Activated naive CD4-positive, alpha-beta T cell treated with anti-CD3 and anti-CD28 coated beads, Interleukin-2, amount 10 ng/mL, durations not matched to agents 7 days and 5 days (primary cell): ENCODE data around the gene AEBP2.
"Not testable (repeated sequence)": the region's sequence is repeated elsewhere in the genome, so short reads cannot be mapped to it uniquely, and the experiment has no call there.

ENCODE experiments used
- CTCF ChIA-PET: fragments of 350-600 bp; sonication (Branson Sonifier 250); formaldehyde crosslinking; loops from one replicate; lab custom pipeline; 2021; ENCODE audit warnings: antibody characterized with exemption; lab: Charles Lee
- DNase-seq: peaks from one replicate; pipeline ENCODE4 v3.0.0-alpha.2; 2020
- H3K27ac Mint-ChIP-seq: one replicate; pipeline ENCODE4 v1.8.0; 2021; ENCODE audit warnings: mild to moderate bottlenecking, moderate library complexity, mixed read lengths
- H3K27me3 Mint-ChIP-seq: one replicate; pipeline ENCODE4 v1.8.0; 2021; ENCODE audit warnings: mild to moderate bottlenecking, mixed read lengths
- H3K36me3 Mint-ChIP-seq: one replicate; pipeline ENCODE4 v1.8.0; 2021; ENCODE audit warnings: mixed read lengths
- H3K4me1 Mint-ChIP-seq: one replicate; pipeline ENCODE4 v1.8.0; 2021; ENCODE audit warnings: mixed read lengths
- H3K4me3 Mint-ChIP-seq: one replicate; pipeline ENCODE4 v1.8.0; 2021; ENCODE audit warnings: mild to moderate bottlenecking, moderate library complexity, mixed read lengths
- H3K9me3 Mint-ChIP-seq: one replicate; pipeline ENCODE4 v1.8.0; 2021; ENCODE audit warnings: mixed read lengths

Gene AEBP2

DNA sequence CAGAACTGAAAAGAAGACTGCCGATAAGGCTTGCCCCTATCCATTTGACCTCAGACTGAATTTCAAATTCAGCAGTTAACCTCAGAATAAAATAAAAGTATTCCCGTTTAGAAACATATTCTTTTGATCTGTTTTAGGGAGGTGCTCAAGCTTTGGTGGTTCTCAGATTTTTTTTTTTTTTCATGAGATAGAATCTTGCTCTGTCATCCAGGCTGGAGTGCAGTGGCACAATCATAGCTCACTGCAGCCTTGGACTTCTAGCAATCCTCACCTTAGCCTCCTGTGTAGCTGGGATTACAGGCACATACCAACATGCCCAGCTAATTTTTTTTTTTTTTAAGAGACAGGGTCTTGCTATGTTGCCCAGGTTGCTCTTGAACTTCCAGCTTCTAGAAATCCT, 15.5 kb downstream of the AEBP2 start:
- Mint-ChIP-seq H3K4me3 (no peak overlapping the region), H3K9me3 (no peaks in the 10 kb centered on the region), H3K4me1 (peaks cover 9% of the 10 kb centered on the region), H3K36me3 (peaks cover 28% of the 10 kb centered on the region), H3K27me3 (no peaks in the 10 kb centered on the region), H3K27ac (no peak overlapping the region)
- CTCF ChIA-PET: no interaction called here
- no peak for DNase-seq

DNA sequence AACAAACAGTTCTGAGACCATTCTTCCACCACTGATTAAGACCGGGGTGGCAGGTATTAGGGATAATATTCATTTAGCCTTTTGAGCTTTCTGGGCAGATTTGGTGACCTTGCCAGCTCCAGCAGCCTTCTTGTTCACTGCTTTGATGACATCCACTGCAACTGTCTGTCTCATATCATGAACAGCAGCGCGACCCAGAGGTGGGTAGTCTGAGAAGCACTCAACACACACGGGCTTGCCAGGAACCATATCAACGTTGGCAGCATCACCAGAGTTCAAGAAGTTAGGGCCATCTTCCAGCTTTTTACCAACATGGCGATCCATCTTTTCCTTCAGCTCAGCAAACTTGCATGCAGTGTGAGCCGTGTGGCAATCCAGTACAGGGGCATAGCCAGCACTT, 16.9 kb downstream of the AEBP2 start:
- CTCF ChIA-PET: no interaction called here
- DNase-seq: no peak
- Mint-ChIP-seq H3K27me3 (no peaks in the 10 kb centered on the region), H3K27ac (no peak overlapping the region), H3K4me3 (no peak overlapping the region), H3K9me3 (no peaks in the 10 kb centered on the region), H3K4me1 (peaks cover 6% of the 10 kb centered on the region), H3K36me3 (peaks cover 27% of the 10 kb centered on the region)

DNA sequence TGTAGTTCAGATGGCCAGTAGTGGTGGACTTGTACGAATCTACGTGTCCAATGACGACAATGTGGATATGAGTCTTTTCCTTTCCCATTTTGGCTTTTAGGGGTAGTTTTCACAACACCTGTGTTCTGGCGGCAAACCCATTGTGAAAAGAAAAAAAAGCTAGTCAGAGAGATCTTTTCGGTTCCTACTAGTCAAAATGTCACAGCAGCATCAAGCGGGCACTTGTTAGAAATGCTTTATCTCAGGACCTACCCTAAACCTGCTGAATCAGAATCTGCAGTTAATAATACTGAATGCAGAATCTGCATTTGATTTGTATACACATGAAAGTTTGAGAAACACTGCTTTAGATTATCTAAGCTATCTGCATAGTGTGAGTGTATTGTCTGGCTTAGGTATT, 18.3 kb downstream of the AEBP2 start:
- no peak overlapping the region for H3K27ac Mint-ChIP-seq
- CTCF ChIA-PET: no interaction called here
- H3K4me3 Mint-ChIP-seq: no peak overlapping the region
- H3K36me3 Mint-ChIP-seq: peaks cover 22% of the 10 kb centered on the region
- peaks cover 11% of the 10 kb centered on the region for H3K4me1 Mint-ChIP-seq
- no peaks in the 10 kb centered on the region for H3K27me3 Mint-ChIP-seq
- no peaks in the 10 kb centered on the region for H3K9me3 Mint-ChIP-seq
- no peak for DNase-seq

DNA sequence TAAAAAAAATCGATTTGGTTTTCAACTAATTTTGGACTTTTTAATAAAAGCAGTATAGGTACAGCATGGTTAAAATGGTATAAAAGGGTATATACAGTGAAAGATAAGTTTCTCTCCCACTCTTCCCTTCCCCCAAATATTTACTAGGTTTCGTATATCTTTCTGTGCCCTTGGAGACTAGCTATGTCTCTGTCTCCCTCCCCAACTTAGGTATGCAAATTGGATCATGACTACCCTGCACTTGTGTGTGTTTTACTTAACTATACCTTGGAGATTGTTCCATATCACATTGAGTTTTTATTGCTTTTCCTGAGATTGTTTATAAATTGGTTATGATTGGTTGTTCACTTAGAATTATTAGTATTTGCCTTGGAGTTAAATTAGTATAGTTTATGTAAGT, 19.4 kb downstream of the AEBP2 start:
- H3K36me3 Mint-ChIP-seq: peaks cover 28% of the 10 kb centered on the region
- peaks cover 11% of the 10 kb centered on the region for H3K4me1 Mint-ChIP-seq

DNA sequence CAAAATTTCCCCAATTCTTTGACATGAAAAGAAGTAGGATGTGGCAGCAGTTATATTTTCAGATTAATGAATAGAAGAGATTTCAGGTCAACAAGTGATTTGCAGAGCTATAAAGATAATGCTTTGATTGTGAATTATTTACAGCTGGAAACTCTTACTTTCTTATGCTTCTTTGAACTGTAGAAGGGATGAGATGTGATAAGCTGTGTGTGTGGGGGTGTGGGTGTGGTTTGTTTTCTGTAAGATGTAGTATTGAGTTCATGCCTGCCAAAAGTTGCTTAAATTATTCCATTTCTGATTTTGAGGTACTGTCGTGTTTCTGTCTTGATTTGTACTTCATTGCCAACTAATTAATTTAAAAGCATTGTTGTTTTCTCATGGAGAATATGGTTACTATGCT, 22.7 kb downstream of the AEBP2 start:
- Mint-ChIP-seq H3K27me3 (no peaks in the 10 kb centered on the region), H3K9me3 (no peaks in the 10 kb centered on the region), H3K27ac (no peak overlapping the region), H3K4me1 (peaks cover 5% of the 10 kb centered on the region), H3K36me3 (peaks cover 36% of the 10 kb centered on the region), H3K4me3 (no peak overlapping the region)
- no peak for DNase-seq
- CTCF ChIA-PET: no interaction called here

More for the DNA sequence above, 19.4 kb downstream of the AEBP2 start:
- no peak for DNase-seq
- Mint-ChIP-seq H3K27me3 (no peaks in the 10 kb centered on the region), H3K9me3 (no peaks in the 10 kb centered on the region), H3K4me3 (no peak overlapping the region), H3K27ac (no peak overlapping the region)
- CTCF ChIA-PET: no interaction called here

DNA sequence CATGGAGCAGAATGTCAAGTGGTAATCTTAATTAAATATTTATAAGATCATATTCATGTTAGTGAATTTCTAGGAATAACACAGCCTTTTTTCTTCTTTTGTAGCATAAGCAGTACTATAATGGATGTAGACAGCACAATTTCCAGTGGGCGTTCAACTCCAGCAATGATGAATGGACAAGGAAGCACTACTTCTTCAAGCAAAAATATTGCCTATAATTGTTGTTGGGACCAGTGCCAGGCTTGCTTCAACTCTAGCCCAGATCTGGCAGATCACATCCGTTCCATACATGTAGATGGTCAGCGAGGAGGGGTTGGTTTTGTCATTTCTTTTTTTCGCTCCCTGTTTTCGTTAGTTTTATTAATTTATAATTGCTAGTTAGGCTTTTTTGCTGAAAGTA, 23.1 kb downstream of the AEBP2 start:
- H3K9me3 Mint-ChIP-seq: no peaks in the 10 kb centered on the region
- H3K4me3 Mint-ChIP-seq: no peak overlapping the region
- H3K27me3 Mint-ChIP-seq: no peaks in the 10 kb centered on the region
- no peak overlapping the region for H3K27ac Mint-ChIP-seq
- peaks cover 5% of the 10 kb centered on the region for H3K4me1 Mint-ChIP-seq
- H3K36me3 Mint-ChIP-seq: peaks cover 39% of the 10 kb centered on the region
- CTCF ChIA-PET: no interaction called here
- DNase-seq: no peak

DNA sequence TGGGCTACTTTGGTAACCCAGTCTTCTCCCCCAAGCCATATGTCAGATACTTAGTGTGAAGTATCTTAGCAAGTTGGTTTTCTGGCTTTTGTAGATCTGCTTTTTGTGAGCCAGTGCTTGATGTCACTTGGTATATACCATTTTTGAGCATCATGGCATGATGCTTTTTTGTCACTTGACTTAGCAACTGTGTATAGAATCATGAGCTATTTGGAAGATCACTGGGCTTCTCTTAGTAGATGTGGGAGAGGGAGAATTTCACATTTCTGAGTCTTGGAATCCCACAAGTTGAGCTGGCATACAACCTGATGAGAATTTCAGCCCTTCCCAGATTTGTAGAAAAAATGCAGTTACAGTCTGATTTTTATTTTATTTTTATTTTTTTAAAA, 24.9 kb downstream of the AEBP2 start:
- Mint-ChIP-seq H3K4me3 (no peak overlapping the region), H3K4me1 (peaks cover 5% of the 10 kb centered on the region), H3K36me3 (peaks cover 48% of the 10 kb centered on the region), H3K27ac (no peak overlapping the region), H3K9me3 (no peaks in the 10 kb centered on the region), H3K27me3 (no peaks in the 10 kb centered on the region)
- CTCF ChIA-PET: interaction anchor here (0.7 kb wide), 1 partner anchor 40 kb away, joined by 3 read pairs; no protein-coding TSS in a partner anchor
- DNase-seq: no peak

DNA sequence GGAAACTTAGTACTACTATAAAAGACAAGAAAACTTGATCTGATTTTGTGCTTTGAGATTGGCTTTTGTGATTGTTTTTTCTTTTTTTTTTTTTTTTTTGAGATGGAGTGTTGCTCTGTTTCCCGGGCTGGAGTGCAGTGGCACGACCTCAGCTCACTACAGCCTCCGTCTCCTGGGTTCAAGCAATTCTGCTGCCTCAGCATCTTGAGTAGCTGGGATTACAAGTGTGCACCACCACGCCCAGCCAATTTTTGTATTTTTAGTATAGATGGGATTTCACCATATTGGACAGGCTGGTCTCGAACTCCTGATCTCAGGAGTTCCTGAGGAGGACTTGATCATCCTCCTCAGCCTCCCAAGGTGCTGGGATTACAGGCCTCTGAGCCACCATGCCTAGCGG, 26.4 kb downstream of the AEBP2 start:
- Mint-ChIP-seq H3K36me3 (peaks cover 57% of the 10 kb centered on the region), H3K27ac (no peak overlapping the region), H3K4me3 (no peak overlapping the region), H3K9me3 (no peaks in the 10 kb centered on the region), H3K27me3 (no peaks in the 10 kb centered on the region), H3K4me1 (peaks cover 5% of the 10 kb centered on the region)
- DNase-seq: no peak
- CTCF ChIA-PET: no interaction called here

DNA sequence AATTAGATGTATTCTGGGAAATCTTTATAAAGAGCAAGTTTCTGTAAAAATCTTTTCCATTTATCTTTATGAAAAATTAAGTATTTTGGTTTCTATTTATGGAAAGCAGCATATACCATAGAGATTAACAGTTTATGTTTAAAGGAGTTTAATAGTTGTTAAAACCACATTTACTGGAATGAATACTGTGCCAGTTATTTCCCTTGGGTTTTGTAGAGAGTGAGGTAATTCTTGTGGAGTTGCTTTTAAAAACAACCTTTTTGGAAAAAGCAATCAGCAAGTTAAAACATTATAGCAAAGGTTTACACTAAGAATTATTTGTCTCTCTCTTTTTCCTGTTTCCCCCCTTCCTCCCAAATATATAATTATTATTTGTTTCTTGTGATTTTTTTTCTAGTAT, 34.9 kb downstream of the AEBP2 start:
- DNase-seq: no peak
- CTCF ChIA-PET: no interaction called here
- H3K4me1 Mint-ChIP-seq: peaks cover 13% of the 10 kb centered on the region
- no peak overlapping the region for H3K4me3 Mint-ChIP-seq
- no peaks in the 10 kb centered on the region for H3K27me3 Mint-ChIP-seq
- peaks cover 75% of the 10 kb centered on the region for H3K36me3 Mint-ChIP-seq
- H3K9me3 Mint-ChIP-seq: peaks cover 8% of the 10 kb centered on the region
- H3K27ac Mint-ChIP-seq: no peak overlapping the region

DNA sequence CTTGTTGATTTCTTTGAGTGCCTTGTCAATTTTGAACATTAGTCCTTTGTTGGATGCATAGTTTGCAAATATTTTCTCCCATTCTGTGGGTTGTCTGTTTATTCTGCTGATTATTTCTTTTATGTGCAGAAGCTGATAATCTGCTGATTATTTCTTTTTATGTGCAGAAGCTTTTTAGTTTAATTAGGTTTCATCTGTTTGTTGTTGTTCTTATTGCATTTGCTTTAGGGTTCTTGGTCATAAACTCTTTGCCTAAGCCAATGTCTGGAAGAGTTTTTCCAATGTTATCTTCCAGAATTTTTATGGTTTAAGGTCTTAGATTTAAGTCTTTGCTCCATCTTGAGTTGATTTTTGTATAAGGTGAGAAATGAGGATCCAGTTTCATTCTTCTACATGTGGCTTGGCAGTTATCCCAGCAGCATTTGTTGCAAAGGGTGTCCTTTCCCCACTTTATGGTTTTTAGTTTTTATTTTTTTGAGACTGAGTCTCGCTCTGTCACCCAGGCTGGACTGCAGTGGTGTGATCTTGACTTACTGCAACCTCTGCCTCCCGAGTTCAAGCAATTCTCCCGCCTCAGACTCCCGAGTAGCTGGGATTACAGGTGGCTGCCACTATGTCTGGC, 36.7 kb downstream of the AEBP2 start:
- CTCF ChIA-PET, DNase-seq, H3K27me3 Mint-ChIP-seq, H3K4me3 Mint-ChIP-seq, H3K27ac Mint-ChIP-seq: not testable (repeated sequence)
- Mint-ChIP-seq H3K36me3 (peaks cover 81% of the 10 kb centered on the region), H3K9me3 (peaks cover 20% of the 10 kb centered on the region), H3K4me1 (peaks cover 19% of the 10 kb centered on the region)

DNA sequence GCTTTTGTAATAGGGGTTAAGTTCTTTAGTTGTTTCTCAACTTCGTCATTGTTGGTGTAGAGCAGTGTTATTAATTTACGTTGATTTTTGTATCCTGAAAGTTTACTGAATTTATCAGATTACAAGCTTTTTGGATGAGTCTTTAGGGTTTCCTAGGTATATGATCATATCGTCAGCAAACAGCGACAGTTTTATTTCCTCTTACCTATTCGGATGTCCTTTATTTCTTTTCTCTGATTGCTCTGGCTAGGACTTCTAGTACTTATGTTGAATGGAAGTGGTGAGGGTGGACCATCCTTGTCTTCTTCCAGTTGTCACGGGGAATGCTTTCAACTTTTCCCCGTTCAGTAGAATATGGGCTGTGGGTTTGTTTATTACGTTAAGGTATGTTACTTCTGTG, 37.8 kb downstream of the AEBP2 start:
- Mint-ChIP-seq H3K27ac (no peak overlapping the region), H3K4me1 (peaks cover 23% of the 10 kb centered on the region), H3K36me3 (peaks cover 85% of the 10 kb centered on the region), H3K4me3 (no peak overlapping the region), H3K27me3 (no peaks in the 10 kb centered on the region), H3K9me3 (peaks cover 20% of the 10 kb centered on the region)
- no peak for DNase-seq
- CTCF ChIA-PET: no interaction called here

DNA sequence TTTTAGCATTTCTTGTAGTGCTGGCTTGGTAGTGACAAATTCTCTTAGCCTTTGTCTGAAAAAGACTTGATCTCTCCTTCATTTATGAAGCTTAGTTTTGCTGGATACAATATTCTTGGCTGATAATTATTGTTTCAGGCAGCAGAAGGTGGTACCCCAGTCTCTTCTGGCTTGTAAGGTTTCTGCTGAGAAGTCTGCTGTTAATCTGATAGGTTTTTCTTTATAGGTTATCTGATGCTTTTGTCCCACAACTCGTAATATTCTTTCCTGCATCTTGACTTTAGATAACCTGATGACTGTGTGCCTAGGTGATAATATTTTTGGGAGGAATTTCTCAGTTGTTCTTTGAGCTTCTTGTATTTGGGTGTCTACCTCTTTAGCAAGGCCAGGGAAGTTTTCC, 41.2 kb downstream of the AEBP2 start:
- H3K9me3 Mint-ChIP-seq: peaks cover 20% of the 10 kb centered on the region
- H3K36me3 Mint-ChIP-seq: peaks cover 80% of the 10 kb centered on the region
- no peak overlapping the region for H3K27ac Mint-ChIP-seq
- no peak overlapping the region for H3K4me3 Mint-ChIP-seq
- peaks cover 52% of the 10 kb centered on the region for H3K4me1 Mint-ChIP-seq
- no peaks in the 10 kb centered on the region for H3K27me3 Mint-ChIP-seq
- CTCF ChIA-PET: no interaction called here
- no peak for DNase-seq

DNA sequence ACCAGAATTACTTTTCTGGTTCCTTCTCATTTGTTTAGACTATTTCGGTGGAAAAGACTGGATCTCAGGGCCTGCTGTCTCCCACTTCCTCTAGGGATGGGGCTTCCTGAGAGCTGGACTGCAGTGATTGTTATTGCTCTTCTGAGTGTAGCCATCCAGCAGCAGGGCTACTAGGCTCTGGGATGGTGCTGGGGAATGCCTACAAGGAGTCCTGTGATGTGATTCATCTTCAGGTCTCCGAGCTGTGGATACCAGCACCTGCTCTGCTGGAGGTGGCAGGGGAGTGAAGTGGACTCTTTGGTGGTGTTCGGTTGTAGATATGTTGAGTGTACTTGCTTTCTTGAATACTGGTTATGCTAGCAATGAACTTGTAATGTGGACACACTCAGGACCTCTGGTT, 42.7 kb downstream of the AEBP2 start:
- peak overlapping the region; percentile 78 for H3K27ac Mint-ChIP-seq

DNA sequence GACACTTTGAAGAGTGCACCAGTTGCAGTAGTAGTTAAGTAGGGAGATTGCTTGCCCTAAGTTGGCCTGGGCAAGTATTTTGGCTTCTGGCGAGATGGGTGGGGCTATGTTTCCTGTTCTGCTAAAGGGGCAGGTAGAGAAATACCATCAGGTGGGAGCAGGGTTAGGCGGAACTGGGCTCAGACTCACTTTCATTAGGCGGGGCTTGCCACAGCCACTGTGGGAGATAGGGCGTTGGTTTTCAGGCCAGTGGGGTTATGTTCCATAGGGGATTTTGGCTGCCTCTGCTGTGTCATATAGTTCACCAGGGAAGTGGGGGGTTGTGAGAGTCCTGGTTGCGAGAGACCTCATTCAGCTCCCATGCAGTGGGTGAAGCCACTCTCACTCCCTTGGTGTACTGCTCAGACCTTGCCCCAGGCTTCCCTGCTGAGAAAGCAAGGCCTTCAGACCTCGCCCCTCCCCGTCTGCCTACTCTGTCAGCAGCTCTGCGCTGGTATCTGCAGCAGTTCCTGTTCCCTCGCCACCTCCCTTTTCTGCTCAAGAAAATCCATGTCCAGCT, 43.3 kb downstream of the AEBP2 start:
- H3K36me3 Mint-ChIP-seq: peaks cover 72% of the 10 kb centered on the region
- CTCF ChIA-PET: no interaction called here
- H3K9me3 Mint-ChIP-seq: peaks cover 15% of the 10 kb centered on the region
- DNase-seq: peak; percentile 27
- peak overlapping the region; percentile 78 for H3K27ac Mint-ChIP-seq
- peaks cover 50% of the 10 kb centered on the region for H3K4me1 Mint-ChIP-seq
- no peak overlapping the region for H3K4me3 Mint-ChIP-seq
- H3K27me3 Mint-ChIP-seq: no peaks in the 10 kb centered on the region

More for the DNA sequence above, 42.7 kb downstream of the AEBP2 start:
- Mint-ChIP-seq H3K4me1 (peaks cover 55% of the 10 kb centered on the region), H3K27me3 (no peaks in the 10 kb centered on the region), H3K36me3 (peaks cover 78% of the 10 kb centered on the region), H3K4me3 (no peak overlapping the region), H3K9me3 (peaks cover 20% of the 10 kb centered on the region)
- no peak for DNase-seq
- CTCF ChIA-PET: no interaction called here

DNA sequence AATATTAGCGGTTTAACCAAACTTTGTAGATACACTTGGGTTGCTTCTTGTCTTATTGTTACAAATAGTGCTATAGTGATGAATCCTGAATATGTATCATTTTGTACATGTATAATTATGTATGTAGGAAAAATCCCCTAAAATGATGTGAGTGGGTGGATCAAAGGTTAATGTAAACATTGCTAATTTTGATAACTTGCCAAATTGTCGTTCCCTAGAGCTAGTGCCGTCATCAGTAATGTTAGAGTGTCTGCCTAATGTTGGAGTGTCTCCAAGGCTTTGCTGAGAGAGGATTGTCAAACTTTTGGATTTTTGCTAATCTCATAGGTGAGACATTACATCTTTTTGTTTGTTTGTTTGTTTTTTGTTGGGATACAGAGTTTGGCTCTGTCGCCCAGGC, 44.4 kb downstream of the AEBP2 start:
- Mint-ChIP-seq H3K4me1 (peaks cover 45% of the 10 kb centered on the region), H3K27me3 (no peaks in the 10 kb centered on the region), H3K4me3 (no peak overlapping the region), H3K9me3 (peaks cover 14% of the 10 kb centered on the region), H3K36me3 (peaks cover 61% of the 10 kb centered on the region), H3K27ac (peak overlapping the region; percentile 78)
- CTCF ChIA-PET: no interaction called here
- no peak for DNase-seq
